ENCODE data around the gene FAM98C. TPM values are rescaled to one million over a fixed set of nuclear protein-coding genes. Genes with fewer than 3 reads are reported as not detected.

The FAM98C gene
- total RNA-seq, 1 donor from 2014 or later, result 4.7 TPM

GRCh38 chr19:38457690-38458405, 55.0 kb downstream of the FAM98C start:
- H3K27me3 ChIP-seq (ENCODE audit: control insufficient read depth in 3 of 3, insufficient read depth in 3 of 3, low read length in 3 of 3), result no peaks in the 10 kb centered on the region
- H3K27ac ChIP-seq (ENCODE audit: low read depth, low read length), result peak overlapping the region; percentile 19
- no peaks in the 10 kb centered on the region for H3K9me3 ChIP-seq (ENCODE audit: control insufficient read depth in 3 of 3, low read length in 3 of 3)
- H3K9ac ChIP-seq (ENCODE audit: low read depth in 1 of 3, low read length in 3 of 3), result no peak overlapping the region
- peaks cover 55 to 72% (median 63%) of the 10 kb centered on the region in 3 donors for H3K36me3 ChIP-seq (ENCODE audit: control insufficient read depth in 3 of 3, insufficient read depth in 3 of 3, low read length in 3 of 3)
- no peaks in the 10 kb centered on the region for H3K4me1 ChIP-seq (ENCODE audit: control insufficient read depth in 3 of 3, insufficient read depth in 3 of 3, low read length in 3 of 3)
- no peak overlapping the region for H3K4me3 ChIP-seq (ENCODE audit: low read length in 3 of 3)

Other genes starting within 250 kb of the FAM98C start
- 1.0 TPM for gene DPF1, start 178.9 kb upstream of the FAM98C start, total RNA-seq
- gene PPP1R14A, start 146.7 kb upstream of the FAM98C start, total RNA-seq, result 2.6 TPM
- 1.6 TPM for gene SPINT2, start 138.5 kb upstream of the FAM98C start, total RNA-seq
- gene C19orf33, start 98.8 kb upstream of the FAM98C start, total RNA-seq, result not detected
- gene YIF1B, start 87.1 kb upstream of the FAM98C start, total RNA-seq, result 18.3 TPM
- 1.6 TPM for gene KCNK6, start 83.2 kb upstream of the FAM98C start, total RNA-seq
- gene CATSPERG, start 67.3 kb upstream of the FAM98C start, total RNA-seq, result 3.1 TPM
- gene PSMD8, start 28.5 kb upstream of the FAM98C start, total RNA-seq, result 129 TPM
- gene GGN, start 15.1 kb upstream of the FAM98C start, total RNA-seq, result not detected
- gene SPRED3, start 14.4 kb upstream of the FAM98C start, total RNA-seq, result not detected
- gene RASGRP4, start 23.1 kb downstream of the FAM98C start, total RNA-seq, result 1.0 TPM
- gene RYR1, start 30.6 kb downstream of the FAM98C start, total RNA-seq, result 243 TPM
- under 0.01 TPM for gene MAP4K1, start 214.9 kb downstream of the FAM98C start, total RNA-seq
- 314 TPM for gene EIF3K, start 216.1 kb downstream of the FAM98C start, total RNA-seq
- 42.3 TPM for gene ACTN4, start 244.6 kb downstream of the FAM98C start, total RNA-seq

All from skeletal muscle tissue (tissue), 4 donors.